Measurements from ENCODE around the gene SLC35G6.

The SLC35G6 gene

GRCh38 chr17:7502171-7502847 lies 21.1 kb downstream of the SLC35G6 start:
- DNase-seq (ENCODE audit: low read depth, low spot score): no peak

DNA sequence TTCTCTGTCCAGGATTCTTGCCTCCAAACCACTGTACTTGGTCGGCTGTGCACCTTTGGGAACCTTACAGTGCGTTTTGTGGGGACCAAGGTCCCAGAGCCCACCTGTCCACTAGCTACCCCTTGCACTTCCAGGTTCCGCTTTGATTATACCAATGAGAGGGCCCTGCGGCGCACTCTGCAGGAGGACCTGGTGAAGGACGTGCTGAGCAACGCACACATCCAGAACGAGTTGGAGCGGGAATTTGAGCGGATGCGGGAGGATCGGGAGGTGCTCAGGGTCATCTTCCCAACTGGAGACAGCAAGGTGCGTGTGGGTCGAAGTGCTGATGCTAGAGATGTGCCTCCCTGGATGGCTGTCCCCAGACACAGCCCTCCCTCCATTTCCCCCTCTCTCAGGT lies 21.7 kb downstream of the SLC35G6 start:
- no peak for DNase-seq (ENCODE audit: low read depth, low spot score)

GRCh38 chr17:7503521-7503920 lies 22.3 kb downstream of the SLC35G6 start:
- no peak for DNase-seq (ENCODE audit: low read depth, low spot score)

DNA sequence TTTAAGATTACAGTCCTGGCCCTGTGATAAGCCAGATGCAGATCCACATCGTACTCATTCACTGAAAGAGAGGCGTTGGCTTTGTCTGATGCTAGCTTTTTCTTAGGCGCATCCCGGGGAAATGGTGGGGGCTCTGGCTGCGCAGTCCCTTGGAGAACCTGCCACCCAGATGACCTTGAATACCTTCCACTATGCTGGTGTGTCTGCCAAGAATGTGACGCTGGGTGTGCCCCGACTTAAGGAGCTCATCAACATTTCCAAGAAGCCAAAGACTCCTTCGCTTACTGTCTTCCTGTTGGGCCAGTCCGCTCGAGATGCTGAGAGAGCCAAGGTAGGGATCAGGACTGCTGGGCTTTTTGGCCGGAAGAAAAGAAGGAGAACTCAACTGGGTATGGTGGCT lies 26.9 kb downstream of the SLC35G6 start:
- no peak for DNase-seq (ENCODE audit: low read depth, low spot score)

- no peak for DNase-seq (ENCODE audit: low read depth, low spot score)
These were observed 27.6 kb downstream of the SLC35G6 start for GRCh38 chr17:7508846-7509245.

DNA sequence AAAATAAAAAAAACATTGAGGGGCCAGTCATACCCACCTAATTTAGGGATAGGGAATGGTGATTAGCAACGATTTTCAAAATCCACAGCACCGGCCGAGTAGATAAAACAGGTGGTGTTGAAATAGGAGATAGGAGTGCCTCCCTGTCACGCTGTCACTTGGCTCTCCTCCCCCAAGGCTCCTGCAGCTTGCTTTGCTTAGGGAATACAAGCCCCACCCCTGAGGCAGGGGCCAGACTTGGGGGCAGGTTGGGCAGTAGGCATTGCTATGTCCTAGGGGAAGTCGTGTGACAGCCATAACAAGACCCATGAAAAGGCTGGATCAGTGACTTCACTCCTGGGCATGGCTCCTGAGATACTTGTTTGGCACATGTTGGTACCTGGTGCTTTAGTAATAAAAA lies 28.7 kb downstream of the SLC35G6 start:
- no peak for DNase-seq (ENCODE audit: low read depth, low spot score)

- DNase-seq (ENCODE audit: low read depth, low spot score): no peak
These were observed 29.9 kb downstream of the SLC35G6 start for GRCh38 chr17:7511108-7511507.

GRCh38 chr17:7512105-7512504 lies 30.9 kb downstream of the SLC35G6 start:
- no peak for DNase-seq (ENCODE audit: low read depth, low spot score)

- DNase-seq (ENCODE audit: low read depth, low spot score): no peak
These were observed 31.7 kb downstream of the SLC35G6 start for GRCh38 chr17:7512824-7513540.

GRCh38 chr17:7513850-7514419 lies 32.7 kb downstream of the SLC35G6 start:
- DNase-seq (ENCODE audit: low read depth, low spot score): no peak

GRCh38 chr17:7515911-7516610 lies 34.8 kb downstream of the SLC35G6 start:
- no peak for DNase-seq (ENCODE audit: low read depth, low spot score)

DNA sequence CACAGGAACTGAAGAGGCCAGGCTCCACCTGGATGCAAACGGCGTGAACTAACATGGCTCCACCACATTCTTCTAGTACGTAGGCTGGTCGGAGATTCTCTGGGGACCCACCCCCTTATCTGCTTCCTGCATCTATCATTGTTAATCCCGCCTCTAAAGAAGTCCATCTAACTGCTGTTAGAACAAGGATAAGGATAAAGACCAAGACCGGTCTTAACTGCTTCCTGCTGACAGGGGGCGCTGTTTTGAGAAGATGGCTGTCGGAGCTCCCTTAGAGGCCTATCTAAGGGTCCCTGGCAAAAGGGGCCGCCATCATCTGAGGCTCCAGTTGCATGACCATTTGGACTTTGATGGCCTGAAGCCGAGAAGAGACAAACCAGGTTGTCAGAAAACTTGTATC lies 41.8 kb downstream of the SLC35G6 start:
- DNase-seq (ENCODE audit: low read depth, low spot score): no peak

DNA sequence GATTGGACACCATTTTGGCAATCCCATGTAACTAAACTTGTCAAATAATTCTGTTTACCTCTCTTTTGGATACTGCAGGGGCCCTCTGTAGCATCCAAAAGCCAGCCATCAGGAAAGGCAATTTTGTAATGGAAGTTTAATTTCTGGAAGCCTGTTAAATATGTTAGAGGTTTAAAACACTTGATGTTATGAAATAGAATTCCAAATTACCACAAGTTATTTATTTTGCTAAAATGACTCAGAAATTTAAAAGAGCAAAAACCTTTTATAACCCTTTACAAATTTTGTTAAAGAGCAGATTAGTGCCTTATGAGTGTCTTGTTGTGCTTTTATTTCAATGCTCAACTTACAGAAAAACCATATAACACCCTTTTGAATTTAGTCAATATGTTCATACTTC lies 47.6 kb downstream of the SLC35G6 start:
- no peak for DNase-seq (ENCODE audit: low read depth, low spot score)

DNA sequence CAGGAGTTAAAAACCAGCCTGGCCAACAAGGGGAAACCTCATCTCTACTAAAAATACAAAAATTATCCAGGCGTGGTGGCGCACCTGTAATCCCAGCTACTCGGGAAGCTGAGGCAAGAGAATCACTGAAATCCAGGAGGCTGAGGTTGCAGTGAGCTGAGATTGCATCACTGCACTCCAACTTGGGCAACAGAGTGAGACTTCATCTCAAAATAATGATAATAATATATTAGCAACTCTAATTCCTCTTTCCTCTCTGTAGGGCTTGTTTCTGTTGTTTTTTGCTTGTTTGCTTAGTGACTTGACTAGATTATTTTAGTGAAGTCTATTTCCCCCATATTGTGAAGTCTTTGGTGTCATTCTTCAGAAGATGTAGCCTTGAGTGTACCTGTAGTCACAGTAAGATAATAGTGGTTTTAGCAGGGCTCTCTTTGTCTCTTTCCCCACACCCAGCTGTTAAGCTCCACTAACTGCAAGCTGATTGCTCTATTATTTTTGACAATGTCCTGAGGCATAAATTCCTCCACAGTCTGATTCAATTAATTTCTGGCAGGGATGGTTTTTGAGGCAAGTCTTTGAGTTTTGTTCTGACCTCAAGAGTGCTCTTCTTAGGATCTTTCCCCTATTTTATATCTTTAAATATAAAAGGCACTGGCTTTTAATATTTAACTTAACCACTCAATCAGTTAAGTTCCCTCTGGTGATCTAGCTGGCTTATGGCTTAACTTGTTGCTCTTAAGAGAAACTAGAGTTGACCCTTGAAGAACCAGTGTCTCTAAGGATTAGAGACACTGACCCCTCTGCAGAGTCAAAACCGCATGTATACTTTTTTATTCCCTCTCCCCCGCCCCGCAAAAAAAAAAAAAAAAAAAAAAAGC lies 49.0 kb downstream of the SLC35G6 start:
- DNase-seq (ENCODE audit: low read depth, low spot score): no peak

Data from smooth muscle cell of the brain vasculature (primary cell).